Sigmoid colon (tissue), 7 donors: ENCODE measurements around the gene HAT1. TPM values are rescaled to one million over a fixed set of nuclear protein-coding genes. Genes with fewer than 3 reads are reported as not detected.

Experiments
- DNase-seq: peaks from one replicate; pipeline ENCODE4 v3.0.0-alpha.2; 2019
- H3K27ac ChIP-seq, 4 donors: fragments of 200-600 bp; sonication (generic); one replicate each; pipeline ENCODE4 v1.5.1; 2016 to 2019; ENCODE audit warnings: mild to moderate bottlenecking in 1 of 4
- H3K27me3 ChIP-seq, 3 donors: fragments of 200-600 bp; sonication (generic); one replicate each; pipeline ENCODE4 v1.5.1; 2019; ENCODE audit warnings: mild to moderate bottlenecking in 1 of 3
- H3K36me3 ChIP-seq, 4 donors: fragments of 200-600 bp; sonication (generic); one replicate each; pipeline ENCODE4 v1.5.1; 2016 to 2019
- H3K4me1 ChIP-seq, 4 donors: fragments of 200-600 bp; sonication (generic); one replicate each; pipeline ENCODE4 v1.5.1; 2017 to 2019
- H3K4me3 ChIP-seq, 4 donors: fragments of 200-600 bp; sonication (generic); one replicate each; pipeline ENCODE4 v1.5.1; 2017 to 2019; ENCODE audit warnings: mild to moderate bottlenecking in 2 of 4, moderate library complexity in 1 of 4
- H3K9me3 ChIP-seq, 4 donors: fragments of 200-600 bp in 3 of 4; sonication (generic) in 3 of 4; one replicate each; pipeline versions ENCODE4 v1.5.1 to v1.6.1; 2013 to 2019
- CTCF ChIP-seq, 4 experiments: fragments of 450-650 bp in 3 of 4; fragments of 200-600 bp in 1 of 4; IDR thresholded peaks; one replicate each; pipeline ENCODE4 v1.5.1; 2016 to 2019; ENCODE audit warnings: antibody characterized with exemption in 4 of 4, mild to moderate bottlenecking in 3 of 4, moderate library complexity in 2 of 4
- EP300 ChIP-seq, 4 donors: sonication (generic); formaldehyde crosslinking; IDR thresholded peaks; one replicate each; pipeline ENCODE4 v1.6.1; 2017; ENCODE audit warnings: antibody characterized with exemption in 4 of 4
- POLR2A ChIP-seq, 2 donors: fragments of 450-650 bp; IDR thresholded peaks; one replicate each; pipeline ENCODE4 v1.6.1; 2016; ENCODE audit warnings: antibody characterized with exemption in 2 of 2, mild to moderate bottlenecking in 2 of 2, moderate library complexity in 2 of 2
- POLR2AphosphoS5 ChIP-seq, 4 donors: sonication (generic); formaldehyde crosslinking; IDR thresholded peaks; one replicate each; pipeline ENCODE4 v1.6.1; 2017; ENCODE audit warnings: antibody characterized with exemption in 4 of 4
- WGBS, 2 donors: extraction: QIAGEN DNeasy Blood & Tissue Kit; methylation state at CpG; one replicate each; pipeline ENCODE4 v1.1.7; 2013; 5-methylcytosine and 5-hydroxymethylcytosine counted together
- intact Hi-C: fragments of 100-400 bp; cut with DNase I; formaldehyde crosslinking; loops from one replicate; pipeline ENCODE4 v1.15.1; 2023
- polyA plus RNA-seq, 3 donors: library from polyadenylated mRNA; stranded (reverse); fragments of 200-250 nt; gene quantifications; one replicate each; pipeline ENCODE4 v1.2.3, GENCODE V29; 2013
- total RNA-seq, 4 donors: library from RNA; depleted of rRNA; stranded (reverse); fragments of >200 nt; gene quantifications; one replicate each; pipeline ENCODE4 v1.1.0, GENCODE V29; 2016
- donor health status: healthy with polysubstance abuse.
- donor health status: Bipolar disorder and iron deficiency.
- donor health status: healthy.

Gene HAT1
- total and polyA plus RNA-seq, 7 donors = 25.5 to 41.0 (median 34.0) TPM

- Histone ChIP-seq H3K27ac (peak overlapping the region in 2 of 4 donors; percentile 97 to 98), H3K4me1 (peaks cover 0 to 28% (median 22%) of the 10 kb centered on the region in 4 donors), H3K27me3 (no peaks in the 10 kb centered on the region), H3K9me3 (no peaks in the 10 kb centered on the region), H3K4me3 (no peak overlapping the region), H3K36me3 (peaks cover 0 to 25% (median 2%) of the 10 kb centered on the region in 4 donors)
- WGBS, 2 donors = 96% methylated on average over 17 of the region's 17 CpGs
- TF ChIP-seq POLR2A (IDR thresholded peaks at IDR 0.05) = no peak
- no peak for TF ChIP-seq POLR2AphosphoS5 (IDR thresholded peaks at IDR 0.05)
- TF ChIP-seq CTCF (IDR thresholded peaks at IDR 0.05) = no peak
- no peak for TF ChIP-seq EP300 (IDR thresholded peaks at IDR 0.05)
- intact Hi-C loops = loop anchor here (5.0 kb wide), 1 partner anchor 173 kb away; no protein-coding TSS in a partner anchor
- no peak for DNase-seq
Observed at GRCh38 chr2:171924170-171924942, 2.1 kb downstream of the HAT1 start.

- H3K27ac ChIP-seq = no peak overlapping the region
- peaks cover 0 to 8% (median 0%) of the 10 kb centered on the region in 4 donors for H3K4me1 ChIP-seq
- no peak overlapping the region for H3K4me3 ChIP-seq
- no peaks in the 10 kb centered on the region for H3K9me3 ChIP-seq
- 95% methylated on average over 4 of the region's 4 CpGs for WGBS, 2 donors
- TF ChIP-seq EP300 (IDR thresholded peaks at IDR 0.05) = no peak
- no peak for TF ChIP-seq POLR2A (IDR thresholded peaks at IDR 0.05)
- no peak for TF ChIP-seq POLR2AphosphoS5 (IDR thresholded peaks at IDR 0.05)
- TF ChIP-seq CTCF (IDR thresholded peaks at IDR 0.05) = no peak
- H3K27me3 ChIP-seq = no peaks in the 10 kb centered on the region
- intact Hi-C loops = no loop called here
- peaks cover 0 to 25% (median 2%) of the 10 kb centered on the region in 4 donors for H3K36me3 ChIP-seq
- DNase-seq = no peak
Observed at GRCh38 chr2:171930385-171930784, 8.1 kb downstream of the HAT1 start.

- Histone ChIP-seq H3K4me3 (no peak overlapping the region), H3K4me1 (peaks cover 0 to 11% (median 0%) of the 10 kb centered on the region in 4 donors), H3K27ac (no peak overlapping the region), H3K9me3 (no peaks in the 10 kb centered on the region), H3K27me3 (no peaks in the 10 kb centered on the region), H3K36me3 (no peaks in the 10 kb centered on the region)
- no peak for DNase-seq
- intact Hi-C loops = no loop called here
- WGBS, 2 donors = 94 to 95% methylated on average over 9 of the region's 9 CpGs
- TF ChIP-seq EP300 (IDR thresholded peaks at IDR 0.05) (no peak), POLR2A (IDR thresholded peaks at IDR 0.05) (no peak), CTCF (IDR thresholded peaks at IDR 0.05) (no peak), POLR2AphosphoS5 (IDR thresholded peaks at IDR 0.05) (no peak)
Observed at GRCh38 chr2:171939058-171939742, 16.9 kb downstream of the HAT1 start.

GRCh38 chr2:171939743-171940071, 17.4 kb downstream of the HAT1 start:
- H3K4me3 ChIP-seq = no peak overlapping the region
- no peak for DNase-seq
- H3K27me3 ChIP-seq = no peaks in the 10 kb centered on the region
- H3K9me3 ChIP-seq = no peaks in the 10 kb centered on the region
- 81 to 96% methylated on average over 4 of the region's 4 CpGs for WGBS, 2 donors
- H3K36me3 ChIP-seq = no peaks in the 10 kb centered on the region
- H3K4me1 ChIP-seq = peaks cover 0 to 11% (median 0%) of the 10 kb centered on the region in 4 donors
- intact Hi-C loops = no loop called here
- no peak overlapping the region for H3K27ac ChIP-seq
- no peak for TF ChIP-seq EP300 (IDR thresholded peaks at IDR 0.05)

GRCh38 chr2:171941316-171941699, 19.0 kb downstream of the HAT1 start:
- TF ChIP-seq POLR2AphosphoS5 (IDR thresholded peaks at IDR 0.05) (no peak), EP300 (IDR thresholded peaks at IDR 0.05) (no peak), POLR2A (IDR thresholded peaks at IDR 0.05) (no peak), CTCF (IDR thresholded peaks at IDR 0.05) (no peak)
- Histone ChIP-seq H3K27me3 (no peaks in the 10 kb centered on the region), H3K9me3 (no peaks in the 10 kb centered on the region), H3K4me1 (peaks cover 0 to 3% (median 0%) of the 10 kb centered on the region in 4 donors), H3K4me3 (no peak overlapping the region), H3K36me3 (no peaks in the 10 kb centered on the region), H3K27ac (no peak overlapping the region)
- DNase-seq = no peak
- 95 to 97% methylated on average over 6 of the region's 6 CpGs for WGBS, 2 donors
- intact Hi-C loops = no loop called here
